Measurements from ENCODE around the gene USHBP1. TPM values are rescaled to one million over a fixed set of nuclear protein-coding genes. Genes with fewer than 3 reads are reported as not detected.

USHBP1 gene
- total and polyA plus RNA-seq, 2 donors from 2014 or later, result 7.2 to 8.9 TPM

DNA sequence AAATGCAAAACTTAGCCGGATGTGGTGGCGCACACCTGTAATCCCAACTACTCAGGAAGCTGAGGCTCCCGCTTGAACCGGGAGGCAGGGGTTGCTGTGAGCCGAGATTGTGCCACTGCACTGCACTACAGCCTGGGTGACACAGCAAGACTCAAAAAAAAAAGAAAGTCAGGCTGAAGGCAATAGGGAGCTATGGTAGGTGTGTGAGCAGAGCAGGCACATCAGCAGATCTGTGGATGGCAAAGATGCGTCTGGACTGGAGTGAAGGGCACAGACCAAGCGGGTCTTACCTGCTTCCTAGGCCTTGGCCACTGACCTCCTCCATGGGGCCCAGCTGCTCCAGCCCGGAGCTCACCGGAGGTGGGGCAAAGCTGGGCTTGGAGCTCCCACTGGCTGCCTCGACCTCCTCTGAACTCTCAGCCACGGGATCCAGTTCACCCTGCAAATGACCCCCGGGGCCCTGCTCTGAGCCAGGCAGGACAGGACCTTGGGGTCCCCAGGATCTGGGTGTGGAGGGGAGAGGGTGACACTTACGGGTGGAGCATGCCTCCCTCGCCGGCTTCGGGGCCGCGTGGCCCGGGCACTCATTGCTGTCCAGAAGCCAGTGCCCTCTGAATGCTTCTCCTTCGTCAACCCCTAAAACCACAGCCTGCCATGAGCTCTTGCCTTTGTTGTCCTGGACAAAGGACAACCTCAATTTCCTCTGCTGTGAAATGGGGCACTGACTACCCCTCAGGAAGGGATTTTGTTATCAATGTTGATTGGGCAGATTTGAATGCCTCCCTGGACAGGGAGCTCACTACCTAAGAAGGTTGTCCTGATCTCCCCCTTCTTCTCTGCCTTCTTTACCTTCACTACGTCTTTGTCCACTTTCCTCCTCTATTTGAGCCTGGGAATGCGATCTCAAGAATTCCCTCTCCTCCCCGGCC, 569 bp downstream of the USHBP1 start:
- FAIRE-seq (no peak), DNase-seq (no peak)
- intact Hi-C loops (cut with DNase I), result no loop called here
- Histone ChIP-seq H3K4me1 (ENCODE audit: control insufficient read depth in 2 of 3, insufficient read depth in 2 of 3, low read depth in 1 of 3, low read length in 3 of 3) (peaks cover 0 to 5% (median 4%) of the 10 kb centered on the region in 3 donors), H3K9ac (ENCODE audit: low read length in 3 of 3) (peak overlapping the region in 2 of 3 donors; percentile 11 to 67), H3K27ac (ENCODE audit: low read depth in 2 of 2, low read length in 2 of 2) (peak overlapping the region; percentile 39 to 69), H3K36me3 (ENCODE audit: control insufficient read depth in 2 of 3, insufficient read depth in 3 of 3, low read length in 3 of 3) (no peaks in the 10 kb centered on the region), H3K4me3 (ENCODE audit: low read length in 3 of 3) (peak overlapping the region in 2 of 3 donors; percentile 36 to 66), H3K9me3 (ENCODE audit: control insufficient read depth in 2 of 3, insufficient read depth in 1 of 3, low read length in 3 of 3) (peaks cover 0 to 9% (median 0%) of the 10 kb centered on the region in 3 donors), H3K27me3 (ENCODE audit: control insufficient read depth, insufficient read depth, low read length) (no peaks in the 10 kb centered on the region)
- TF ChIP-seq, protein P1, sequence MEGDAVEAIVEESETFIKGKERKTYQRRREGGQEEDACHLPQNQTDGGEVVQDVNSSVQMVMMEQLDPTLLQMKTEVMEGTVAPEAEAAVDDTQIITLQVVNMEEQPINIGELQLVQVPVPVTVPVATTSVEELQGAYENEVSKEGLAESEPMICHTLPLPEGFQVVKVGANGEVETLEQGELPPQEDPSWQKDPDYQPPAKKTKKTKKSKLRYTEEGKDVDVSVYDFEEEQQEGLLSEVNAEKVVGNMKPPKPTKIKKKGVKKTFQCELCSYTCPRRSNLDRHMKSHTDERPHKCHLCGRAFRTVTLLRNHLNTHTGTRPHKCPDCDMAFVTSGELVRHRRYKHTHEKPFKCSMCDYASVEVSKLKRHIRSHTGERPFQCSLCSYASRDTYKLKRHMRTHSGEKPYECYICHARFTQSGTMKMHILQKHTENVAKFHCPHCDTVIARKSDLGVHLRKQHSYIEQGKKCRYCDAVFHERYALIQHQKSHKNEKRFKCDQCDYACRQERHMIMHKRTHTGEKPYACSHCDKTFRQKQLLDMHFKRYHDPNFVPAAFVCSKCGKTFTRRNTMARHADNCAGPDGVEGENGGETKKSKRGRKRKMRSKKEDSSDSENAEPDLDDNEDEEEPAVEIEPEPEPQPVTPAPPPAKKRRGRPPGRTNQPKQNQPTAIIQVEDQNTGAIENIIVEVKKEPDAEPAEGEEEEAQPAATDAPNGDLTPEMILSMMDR (IDR thresholded peaks at IDR 0.05; ENCODE audit: borderline replicate concordance, extremely low read depth, insufficient read depth), result no peak

DNA sequence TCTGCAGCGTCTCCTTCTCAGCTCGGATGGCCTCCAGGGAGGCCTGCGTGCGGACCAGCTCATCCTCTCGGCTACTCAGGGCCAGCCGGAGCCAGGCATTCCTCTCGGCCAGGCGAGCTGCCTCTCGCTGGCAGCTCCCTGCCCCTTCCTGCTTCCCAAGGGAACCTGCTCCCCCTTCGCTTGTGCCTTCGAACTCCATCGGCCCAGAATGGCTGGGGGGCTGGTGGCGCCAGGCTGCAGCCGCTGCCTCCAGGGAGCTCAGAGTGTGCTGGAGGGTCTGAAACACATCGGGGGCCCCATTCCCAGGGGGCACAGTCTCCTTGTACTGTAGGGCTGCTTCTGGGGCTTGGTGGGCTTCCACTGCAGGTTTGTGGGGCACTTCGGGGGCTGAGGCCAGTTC, 2.0 kb downstream of the USHBP1 start:
- FAIRE-seq (no peak), DNase-seq (no peak)
- peaks cover 0 to 9% (median 0%) of the 10 kb centered on the region in 3 donors for H3K9me3 ChIP-seq (ENCODE audit: control insufficient read depth in 2 of 3, insufficient read depth in 1 of 3, low read length in 3 of 3)
- intact Hi-C loops (cut with DNase I), result no loop called here
- TF ChIP-seq, protein P1 (IDR thresholded peaks at IDR 0.05; ENCODE audit: borderline replicate concordance, extremely low read depth, insufficient read depth), result no peak
- no peak overlapping the region for H3K4me3 ChIP-seq (ENCODE audit: low read length in 3 of 3)
- H3K36me3 ChIP-seq (ENCODE audit: control insufficient read depth in 2 of 3, insufficient read depth in 3 of 3, low read length in 3 of 3), result no peaks in the 10 kb centered on the region
- H3K27me3 ChIP-seq (ENCODE audit: control insufficient read depth, insufficient read depth, low read length), result no peaks in the 10 kb centered on the region
- H3K9ac ChIP-seq (ENCODE audit: low read length in 3 of 3), result no peak overlapping the region
- H3K4me1 ChIP-seq (ENCODE audit: control insufficient read depth in 2 of 3, insufficient read depth in 2 of 3, low read depth in 1 of 3, low read length in 3 of 3), result peaks cover 0 to 2% (median 0%) of the 10 kb centered on the region in 3 donors
- no peak overlapping the region for H3K27ac ChIP-seq (ENCODE audit: low read depth in 2 of 2, low read length in 2 of 2)

DNA sequence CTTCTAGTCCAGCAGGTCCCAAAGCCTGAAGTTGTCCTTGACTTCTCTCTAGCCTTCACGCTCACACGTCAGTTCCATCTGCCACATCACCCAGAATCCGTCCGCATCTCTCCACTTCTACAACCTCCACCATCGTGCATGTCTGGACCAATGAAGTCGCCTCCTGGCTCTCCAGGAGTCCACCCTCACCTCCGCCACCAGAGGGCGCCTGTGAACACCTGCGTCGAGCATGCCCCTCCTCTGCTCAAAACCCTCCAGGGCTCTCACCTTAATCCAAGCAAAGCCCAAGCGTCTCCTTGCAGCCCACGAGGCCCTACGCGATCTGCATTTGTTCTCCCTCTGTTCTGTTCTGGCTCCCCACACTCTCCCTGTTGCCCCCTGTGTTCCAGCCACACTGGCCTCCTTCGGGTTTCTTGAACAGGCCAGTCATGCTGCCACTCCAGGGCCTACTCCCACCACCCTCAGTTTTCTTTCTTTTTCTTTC, 3.7 kb downstream of the USHBP1 start:
- intact Hi-C loops (cut with DNase I), result no loop called here
- FAIRE-seq, result no peak
- no peak overlapping the region for H3K27ac ChIP-seq (ENCODE audit: low read depth in 2 of 2, low read length in 2 of 2)

More for the DNA sequence above, 3.7 kb downstream of the USHBP1 start:
- Histone ChIP-seq H3K9ac (ENCODE audit: low read length in 3 of 3) (no peak overlapping the region), H3K4me1 (ENCODE audit: control insufficient read depth in 2 of 3, insufficient read depth in 2 of 3, low read depth in 1 of 3, low read length in 3 of 3) (peaks cover 0 to 2% (median 0%) of the 10 kb centered on the region in 3 donors), H3K27me3 (ENCODE audit: control insufficient read depth, insufficient read depth, low read length) (no peaks in the 10 kb centered on the region), H3K9me3 (ENCODE audit: control insufficient read depth in 2 of 3, insufficient read depth in 1 of 3, low read length in 3 of 3) (peaks cover 0 to 9% (median 0%) of the 10 kb centered on the region in 3 donors), H3K36me3 (ENCODE audit: control insufficient read depth in 2 of 3, insufficient read depth in 3 of 3, low read length in 3 of 3) (no peaks in the 10 kb centered on the region), H3K4me3 (ENCODE audit: low read length in 3 of 3) (no peak overlapping the region)
- peak; percentile 80 to 92 (median 85) for DNase-seq
- TF ChIP-seq, protein P1 (IDR thresholded peaks at IDR 0.05; ENCODE audit: borderline replicate concordance, extremely low read depth, insufficient read depth), result peak; percentile 88
